ENCODE results near the gene TNPO2. TPM values are rescaled to one million over a fixed set of nuclear protein-coding genes. Genes with fewer than 3 reads are reported as not detected.
A peak's percentile ranks its signal among the peaks of the same experiment; 100 is the strongest.

Gene TNPO2
- polyA plus RNA-seq, 3 donors = 0.28 to 45.2 (median 0.52) TPM

DNA sequence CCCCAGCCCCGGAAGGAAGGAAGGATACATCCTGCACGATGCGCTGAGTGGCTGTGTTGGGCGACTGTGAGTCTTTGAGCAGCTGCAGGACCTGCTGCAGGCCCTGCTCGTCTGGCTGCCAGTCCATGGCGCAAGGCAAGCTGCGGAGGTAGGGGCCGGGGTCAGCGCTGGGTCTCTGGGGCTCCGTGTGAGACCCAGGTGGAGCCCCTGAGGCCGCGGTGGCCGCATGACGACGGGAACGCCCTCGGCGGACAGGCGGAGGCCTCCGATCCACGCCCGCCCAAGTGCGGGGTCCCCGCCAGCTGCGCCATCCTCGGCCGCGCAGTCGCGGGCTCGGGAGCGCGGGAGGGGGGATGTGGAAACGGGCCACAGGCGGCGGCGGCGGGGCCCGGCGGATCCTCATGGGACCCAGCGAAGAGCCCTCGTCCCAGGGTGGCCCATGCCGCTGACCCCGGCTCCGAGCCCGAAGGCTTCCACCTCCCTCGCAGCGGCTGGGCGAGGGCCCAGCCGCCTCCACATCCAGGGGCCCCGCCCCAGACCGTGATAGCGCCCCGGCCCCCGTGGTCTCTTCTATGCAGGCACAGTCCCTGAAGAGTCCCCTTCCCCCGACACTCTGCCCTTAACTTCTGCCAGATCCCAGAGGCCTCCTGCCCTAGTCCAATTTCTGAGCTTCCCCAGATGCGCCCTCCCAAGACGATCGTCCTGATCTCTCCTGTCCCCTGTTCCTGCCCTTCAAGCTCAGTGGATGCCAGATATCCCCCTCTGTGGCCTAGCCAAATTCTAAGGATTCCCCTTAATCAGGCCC lies 2.7 kb downstream of the TNPO2 start:
- Mint-ChIP-seq H3K36me3 (peaks cover 16 to 30% of the 10 kb centered on the region in 2 donors), H3K4me3 (peak overlapping the region; percentile 86 to 96), H3K4me1 (peaks cover 38% of the 10 kb centered on the region), H3K27me3 (ENCODE audit: low read depth in 3 of 3) (peaks cover 0 to 3% (median 0%) of the 10 kb centered on the region in 3 donors), H3K27ac (peak overlapping the region in 6 of 7 donors; percentile 54 to 94 (median 82)), H3K9me3 (no peaks in the 10 kb centered on the region)
- WGBS (ENCODE audit: insufficient coverage) = 14% methylated on average over 59 of the region's 59 CpGs
- Histone ChIP-seq H3K4me3 (replicated peaks in 1 of 3; ENCODE audit: low read depth in 2 of 3, low read length in 3 of 3) (peak overlapping the region; percentile 49 to 79 (median 62)), H3K36me3 (replicated peaks in 1 of 2; ENCODE audit: control insufficient read depth in 1 of 2, insufficient read depth in 2 of 2, low read length in 2 of 2) (peaks cover 8 to 22% of the 10 kb centered on the region in 2 donors), H3K4me2 (replicated peaks; ENCODE audit: extremely low read depth, low read length, poor library complexity, severe bottlenecking) (peak overlapping the region; percentile 87), H3K9ac (ENCODE audit: insufficient read depth, low read length, poor library complexity, severe bottlenecking) (peak overlapping the region; percentile 89), H4K20me1 (ENCODE audit: insufficient read depth, low read length) (no peaks in the 10 kb centered on the region), H3K79me2 (ENCODE audit: insufficient read depth, low read length) (peaks cover 55% of the 10 kb centered on the region), H3K27me3 (ENCODE audit: control insufficient read depth in 2 of 2, insufficient read depth in 2 of 2, low read length in 2 of 2) (no peaks in the 10 kb centered on the region), H3K4me1 (ENCODE audit: control insufficient read depth in 1 of 2, insufficient read depth in 2 of 2, low read length in 2 of 2) (peaks cover 34 to 39% of the 10 kb centered on the region in 2 donors), H3K27ac (ENCODE audit: low read depth in 1 of 2, low read length in 2 of 2) (peak overlapping the region in 1 of 2 donors; percentile 74), H3K9me3 (replicated peaks in 1 of 2; ENCODE audit: control insufficient read depth in 1 of 2, insufficient read depth in 1 of 2, low read length in 2 of 2) (no peaks in the 10 kb centered on the region), H2AFZ (ENCODE audit: insufficient read depth, low read depth, low read length, poor library complexity, severe bottlenecking) (peak overlapping the region; percentile 86)
- DNase-seq = no peak
- TF ChIP-seq, protein P1, sequence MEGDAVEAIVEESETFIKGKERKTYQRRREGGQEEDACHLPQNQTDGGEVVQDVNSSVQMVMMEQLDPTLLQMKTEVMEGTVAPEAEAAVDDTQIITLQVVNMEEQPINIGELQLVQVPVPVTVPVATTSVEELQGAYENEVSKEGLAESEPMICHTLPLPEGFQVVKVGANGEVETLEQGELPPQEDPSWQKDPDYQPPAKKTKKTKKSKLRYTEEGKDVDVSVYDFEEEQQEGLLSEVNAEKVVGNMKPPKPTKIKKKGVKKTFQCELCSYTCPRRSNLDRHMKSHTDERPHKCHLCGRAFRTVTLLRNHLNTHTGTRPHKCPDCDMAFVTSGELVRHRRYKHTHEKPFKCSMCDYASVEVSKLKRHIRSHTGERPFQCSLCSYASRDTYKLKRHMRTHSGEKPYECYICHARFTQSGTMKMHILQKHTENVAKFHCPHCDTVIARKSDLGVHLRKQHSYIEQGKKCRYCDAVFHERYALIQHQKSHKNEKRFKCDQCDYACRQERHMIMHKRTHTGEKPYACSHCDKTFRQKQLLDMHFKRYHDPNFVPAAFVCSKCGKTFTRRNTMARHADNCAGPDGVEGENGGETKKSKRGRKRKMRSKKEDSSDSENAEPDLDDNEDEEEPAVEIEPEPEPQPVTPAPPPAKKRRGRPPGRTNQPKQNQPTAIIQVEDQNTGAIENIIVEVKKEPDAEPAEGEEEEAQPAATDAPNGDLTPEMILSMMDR (IDR thresholded peaks at IDR 0.05) = no peak
- intact Hi-C loops (cut with micrococcal nuclease) = no loop called here

DNA sequence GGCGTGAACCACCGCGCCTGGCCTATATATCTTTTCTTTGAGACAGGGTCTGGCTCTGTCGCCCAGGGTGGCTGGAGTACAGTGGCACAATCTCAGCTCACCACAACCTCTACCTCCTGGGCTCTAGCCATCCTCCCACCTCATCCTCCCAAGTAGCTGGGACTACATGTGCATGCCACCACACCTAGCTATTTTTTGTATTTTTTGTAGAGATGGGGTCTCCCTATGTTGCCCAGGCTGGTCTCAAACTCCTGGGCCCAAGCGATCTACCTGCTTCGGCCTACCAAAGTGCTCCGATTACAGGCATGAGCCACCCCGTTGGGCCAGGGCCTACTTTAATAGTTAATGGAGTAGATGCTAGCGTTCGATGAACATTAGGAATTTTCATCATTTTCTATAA lies 3.4 kb downstream of the TNPO2 start:
- no peak for DNase-seq
- Mint-ChIP-seq H3K4me1 (peaks cover 38% of the 10 kb centered on the region), H3K27me3 (ENCODE audit: low read depth in 3 of 3) (peaks cover 0 to 3% (median 0%) of the 10 kb centered on the region in 3 donors), H3K4me3 (peak overlapping the region; percentile 65 to 78), H3K36me3 (peaks cover 23 to 35% of the 10 kb centered on the region in 2 donors), H3K27ac (peak overlapping the region in 2 of 7 donors; percentile 35 to 42), H3K9me3 (no peaks in the 10 kb centered on the region)
- no peaks in the 10 kb centered on the region for H3K9me3 ChIP-seq (replicated peaks in 1 of 2; ENCODE audit: control insufficient read depth in 1 of 2, insufficient read depth in 1 of 2, low read length in 2 of 2)
- H3K4me3 ChIP-seq (replicated peaks in 1 of 3; ENCODE audit: low read depth in 2 of 3, low read length in 3 of 3) = no peak overlapping the region
- no peak overlapping the region for H3K27ac ChIP-seq (ENCODE audit: low read depth in 1 of 2, low read length in 2 of 2)
- WGBS (ENCODE audit: insufficient coverage) = 100% methylated on average over 4 of the region's 10 CpGs
- peaks cover 14 to 29% of the 10 kb centered on the region in 2 donors for H3K36me3 ChIP-seq (replicated peaks in 1 of 2; ENCODE audit: control insufficient read depth in 1 of 2, insufficient read depth in 2 of 2, low read length in 2 of 2)
- H3K4me2 ChIP-seq (replicated peaks; ENCODE audit: extremely low read depth, low read length, poor library complexity, severe bottlenecking) = peak overlapping the region; percentile 87
- peaks cover 34 to 39% of the 10 kb centered on the region in 2 donors for H3K4me1 ChIP-seq (ENCODE audit: control insufficient read depth in 1 of 2, insufficient read depth in 2 of 2, low read length in 2 of 2)
- TF ChIP-seq, protein P1 (IDR thresholded peaks at IDR 0.05) = no peak
- no peak overlapping the region for H3K9ac ChIP-seq (ENCODE audit: insufficient read depth, low read length, poor library complexity, severe bottlenecking)
- no peaks in the 10 kb centered on the region for H3K27me3 ChIP-seq (ENCODE audit: control insufficient read depth in 2 of 2, insufficient read depth in 2 of 2, low read length in 2 of 2)
- H2AFZ ChIP-seq (ENCODE audit: insufficient read depth, low read depth, low read length, poor library complexity, severe bottlenecking) = no peak overlapping the region
- intact Hi-C loops (cut with micrococcal nuclease) = no loop called here
- H3K79me2 ChIP-seq (ENCODE audit: insufficient read depth, low read length) = peaks cover 55% of the 10 kb centered on the region
- H4K20me1 ChIP-seq (ENCODE audit: insufficient read depth, low read length) = no peaks in the 10 kb centered on the region
